ENCODE results near the gene SLX4. TPM values are rescaled to one million over a fixed set of nuclear protein-coding genes. Genes with fewer than 3 reads are reported as not detected.

Gene SLX4
- total RNA-seq, 8 experiments from 2014 or later: 3.3 to 8.4 (median 5.6) TPM

DNA sequence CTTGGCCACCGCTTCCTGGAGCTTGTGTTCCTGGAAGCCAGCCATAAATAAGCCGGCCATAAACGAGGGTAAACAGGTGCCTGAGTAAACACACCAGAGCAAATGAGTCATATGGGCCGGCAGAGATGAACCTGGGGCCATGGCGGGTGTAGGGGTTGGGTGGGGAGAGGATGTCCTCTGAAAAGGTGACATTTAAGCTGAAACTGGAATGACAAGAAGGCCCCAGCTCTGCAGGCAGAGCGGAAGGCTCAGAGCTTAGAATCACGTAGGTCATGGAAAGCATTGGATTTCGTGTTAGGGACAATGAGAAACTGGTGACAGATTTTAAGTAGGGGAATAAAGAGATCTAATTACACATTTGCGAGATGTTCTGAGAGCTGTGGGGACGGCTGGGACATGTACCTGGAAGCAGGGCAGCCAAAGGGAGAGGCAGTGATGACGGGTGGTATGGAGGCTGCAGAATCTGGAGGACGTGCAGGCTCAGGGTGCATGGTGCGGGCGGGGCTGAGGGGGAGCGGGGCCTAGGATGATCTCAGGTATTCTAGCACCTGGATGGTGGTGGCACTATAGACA lies 35.0 kb upstream of the SLX4 start:
- peak in 2 of 8 experiments; percentile 1 to 6 for ATAC-seq (replicated peaks in 6 of 8)
- 20 to 89% (median 79%) methylated on average over 1 to 9 of the region's 15 CpGs; no CpG with 5 or more reads in 4 of the 10 experiments for WGBS, 10 experiments

DNA sequence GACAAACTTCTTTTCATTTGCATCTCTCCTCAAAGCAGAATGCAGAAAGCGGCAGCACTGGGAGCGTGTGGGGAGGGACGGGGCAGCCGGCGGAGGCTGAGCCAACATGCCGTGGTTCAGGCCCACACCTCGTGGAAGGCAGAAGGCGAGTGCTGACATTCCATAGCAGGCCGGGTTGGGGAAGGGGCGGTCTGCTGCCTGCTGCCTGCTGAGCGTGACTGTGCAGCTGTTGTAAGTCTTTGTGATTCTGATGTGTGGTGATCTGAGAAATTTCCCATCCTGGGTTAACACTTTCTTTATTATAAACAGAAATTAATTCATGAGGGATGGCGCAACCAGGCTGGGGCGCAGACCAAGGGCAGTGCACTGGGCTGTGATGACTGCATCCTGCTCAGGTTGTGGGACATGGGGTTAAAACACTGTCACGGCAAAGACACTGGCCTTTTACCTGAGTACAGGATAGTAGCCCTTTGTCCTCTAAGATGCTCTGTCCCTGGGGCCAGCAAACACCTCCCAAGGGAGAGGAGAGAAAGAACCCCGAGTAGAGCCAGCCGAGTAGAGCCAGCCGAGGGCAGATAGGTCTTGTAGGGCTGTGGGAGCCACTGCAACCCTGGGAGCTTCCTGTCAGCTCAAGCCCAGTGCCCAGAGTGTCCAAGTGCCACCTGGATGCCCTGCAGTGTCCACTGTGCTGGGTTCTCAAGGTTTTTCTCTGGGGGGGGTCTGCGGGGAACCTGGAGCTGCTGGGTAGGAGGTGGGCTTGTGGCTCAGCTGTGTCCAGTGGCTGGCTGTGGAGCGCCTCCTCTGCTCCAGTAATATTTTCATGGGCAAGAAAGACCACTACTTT lies 34.3 kb upstream of the SLX4 start:
- ATAC-seq (replicated peaks in 6 of 8): peak in 7 of 8 experiments; percentile 73 to 89 (median 85)
- in situ Hi-C loops (cut with MboI; ENCODE audit: low pct_unique_long_range_greater_than_20kb in 2 of 9, low sequenced_read_pairs in 9 of 9, unreplicated experiment in 9 of 9): no loop called here
- peak overlapping the region; percentile 69 to 79 for H3K27ac ChIP-seq
- H3K4me3 ChIP-seq: no peak overlapping the region
- 9 to 94% (median 71%) methylated on average over 3 to 8 of the region's 19 CpGs; no CpG with 5 or more reads in 4 of the 10 experiments for WGBS, 10 experiments
- peaks cover 22 to 29% of the 10 kb centered on the region in 2 donors for H3K4me1 ChIP-seq (replicated peaks in 1 of 2)

More for the DNA sequence above, 35.0 kb upstream of the SLX4 start:
- peaks cover 22 to 29% of the 10 kb centered on the region in 2 donors for H3K4me1 ChIP-seq (replicated peaks in 1 of 2)
- H3K27ac ChIP-seq: peak overlapping the region; percentile 69 to 79
- in situ Hi-C loops (cut with MboI; ENCODE audit: low pct_unique_long_range_greater_than_20kb in 2 of 9, low sequenced_read_pairs in 9 of 9, unreplicated experiment in 9 of 9): no loop called here
- no peak overlapping the region for H3K4me3 ChIP-seq

DNA sequence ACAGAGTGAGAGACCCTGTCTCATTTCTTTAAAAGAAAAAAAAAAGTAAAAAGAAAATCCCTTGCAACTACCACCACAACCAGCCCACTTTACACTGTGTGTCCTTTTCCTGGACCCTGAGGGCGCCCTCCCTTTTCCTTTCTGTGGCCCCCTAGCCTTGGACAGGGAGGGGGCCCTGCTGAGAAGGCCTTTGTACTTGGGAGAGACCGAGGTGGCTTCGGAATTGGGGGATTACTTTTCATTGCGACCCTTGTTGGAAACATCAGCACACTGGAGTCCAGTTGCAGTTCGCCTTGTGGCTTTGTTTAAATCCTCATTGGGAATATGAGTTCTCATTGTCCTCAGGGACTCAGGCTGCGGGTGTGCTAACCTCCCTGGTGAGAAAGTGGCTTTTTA lies 33.7 kb upstream of the SLX4 start:
- in situ Hi-C loops (cut with MboI; ENCODE audit: low pct_unique_long_range_greater_than_20kb in 2 of 9, low sequenced_read_pairs in 9 of 9, unreplicated experiment in 9 of 9): no loop called here
- WGBS, 10 experiments: 17 to 56% (median 37%) methylated on average over 1 to 5 of the region's 6 CpGs; no CpG with 5 or more reads in 3 of the 10 experiments
- Histone ChIP-seq H3K4me1 (replicated peaks in 1 of 2) (peaks cover 22 to 29% of the 10 kb centered on the region in 2 donors), H3K4me3 (no peak overlapping the region), H3K27ac (peak overlapping the region; percentile 69 to 79)
- ATAC-seq (replicated peaks in 6 of 8): no peak

DNA sequence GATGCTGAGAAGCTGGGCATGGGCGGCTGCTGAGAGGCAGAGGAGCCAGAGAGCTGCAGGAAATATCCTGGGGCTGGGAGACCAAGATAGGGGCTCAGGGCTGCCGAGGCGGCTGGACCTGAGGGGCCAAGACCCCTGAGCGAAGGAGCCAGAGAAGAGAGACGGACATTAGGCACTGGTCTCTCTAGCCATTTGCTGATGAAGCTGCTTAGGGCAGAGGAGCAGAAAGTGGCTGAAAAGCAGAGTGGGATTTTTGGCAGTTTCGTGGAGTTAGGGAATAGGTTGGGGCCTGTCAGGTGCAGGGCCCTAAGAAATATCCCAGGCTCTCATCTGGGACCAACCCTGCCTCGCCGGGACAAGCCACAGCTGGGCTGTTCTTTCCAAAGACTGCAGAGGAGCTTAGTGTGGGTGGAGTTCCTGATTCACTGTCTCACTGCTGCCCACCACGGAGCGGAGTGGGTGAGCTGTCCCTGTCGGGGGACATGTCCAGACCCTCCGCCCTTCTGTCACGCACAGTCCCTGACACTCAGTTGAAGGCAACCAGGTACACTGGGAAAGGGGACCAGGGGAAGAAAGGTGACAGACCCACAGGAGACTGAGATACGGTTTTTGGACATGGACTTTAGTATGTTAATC lies 31.8 kb upstream of the SLX4 start:
- in situ Hi-C loops (cut with MboI; ENCODE audit: low pct_unique_long_range_greater_than_20kb in 2 of 9, low sequenced_read_pairs in 9 of 9, unreplicated experiment in 9 of 9): no loop called here
- WGBS, 10 experiments: 80 to 92% (median 85%) methylated on average over 1 to 7 of the region's 14 CpGs; no CpG with 5 or more reads in 3 of the 10 experiments
- H3K27ac ChIP-seq: peak overlapping the region in 1 of 2 donors; percentile 26

DNA sequence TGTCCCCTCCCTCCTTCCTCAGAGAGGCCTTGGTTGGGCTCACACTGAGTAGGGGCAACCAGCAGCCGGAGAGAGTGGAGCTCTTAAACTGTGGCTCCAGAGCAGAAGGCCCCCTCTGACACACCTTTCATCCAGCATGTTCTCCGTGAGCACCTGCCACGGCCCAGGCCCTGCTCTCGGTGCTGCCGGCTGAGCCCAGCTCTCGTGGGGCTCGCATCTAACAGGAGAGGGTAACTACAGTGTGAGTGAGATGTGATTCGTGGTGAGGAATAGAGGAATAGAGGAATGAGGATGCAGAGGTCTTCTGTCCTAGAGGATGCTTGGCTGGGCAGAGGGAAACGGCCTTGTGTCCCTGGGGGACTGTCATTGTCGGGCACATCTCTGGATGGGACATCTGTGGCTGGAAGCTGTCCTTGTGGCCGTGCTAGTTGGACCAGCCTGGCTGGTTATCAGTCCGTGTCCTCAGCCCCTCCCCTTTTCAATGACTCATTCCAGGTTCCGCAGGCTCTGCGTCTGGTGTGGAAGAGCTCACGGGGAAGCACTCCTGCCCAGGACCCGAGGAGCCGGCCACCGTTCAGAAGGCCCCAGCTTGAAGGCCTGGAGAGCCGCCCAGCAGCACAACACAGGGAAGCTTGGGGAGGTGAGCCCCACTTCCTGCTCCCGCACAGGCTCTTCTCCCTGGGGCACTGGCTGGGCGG lies 31.1 kb upstream of the SLX4 start:
- in situ Hi-C loops (cut with MboI; ENCODE audit: low pct_unique_long_range_greater_than_20kb in 2 of 9, low sequenced_read_pairs in 9 of 9, unreplicated experiment in 9 of 9): no loop called here
- no peak overlapping the region for H3K4me3 ChIP-seq
- peak overlapping the region in 1 of 2 donors; percentile 26 for H3K27ac ChIP-seq
- peak in 6 of 8 experiments; percentile 75 to 82 (median 80) for ATAC-seq (replicated peaks in 6 of 8)
- H3K4me1 ChIP-seq (replicated peaks in 1 of 2): peaks cover 22 to 29% of the 10 kb centered on the region in 2 donors
- WGBS, 10 experiments: 60 to 76% (median 71%) methylated on average over 6 to 10 of the region's 21 CpGs; no CpG with 5 or more reads in 6 of the 10 experiments

More for the DNA sequence above, 31.8 kb upstream of the SLX4 start:
- Histone ChIP-seq H3K4me1 (replicated peaks in 1 of 2) (peaks cover 22 to 29% of the 10 kb centered on the region in 2 donors), H3K4me3 (no peak overlapping the region)
- no peak for ATAC-seq (replicated peaks in 6 of 8)

DNA sequence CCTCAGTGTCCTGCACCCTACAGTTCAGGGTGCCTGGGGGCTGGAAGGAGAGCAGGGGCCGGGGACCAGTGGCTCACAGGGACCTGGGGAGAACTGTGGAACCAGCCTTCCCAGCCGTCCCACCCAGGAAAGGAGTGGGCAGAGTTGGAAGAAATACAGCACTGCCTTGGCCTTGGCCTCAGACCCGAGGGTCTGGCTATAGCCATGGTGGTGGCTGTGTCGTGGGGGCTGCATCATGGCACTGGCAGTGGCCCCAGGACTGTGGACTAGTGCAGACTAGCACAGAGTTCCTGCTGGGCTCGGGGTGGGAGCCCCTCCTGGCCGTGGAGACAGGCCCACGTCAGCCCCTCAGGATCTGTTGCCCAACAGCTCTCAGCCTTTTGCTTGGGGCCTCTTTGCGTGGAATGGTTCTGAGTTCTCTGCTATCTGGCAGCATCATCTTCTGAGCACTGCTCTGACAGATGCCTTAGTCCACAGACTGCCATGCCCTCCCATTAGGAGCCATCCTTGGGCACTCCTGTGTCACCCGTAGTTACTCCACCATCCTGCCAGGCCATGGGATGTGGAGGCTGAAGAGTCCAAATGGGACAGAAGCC lies 30.5 kb upstream of the SLX4 start:
- ATAC-seq (replicated peaks in 6 of 8): no peak
- no peak overlapping the region for H3K27ac ChIP-seq
- H3K4me1 ChIP-seq (replicated peaks in 1 of 2): peaks cover 22 to 29% of the 10 kb centered on the region in 2 donors
- 78 to 100% (median 94%) methylated on average over 1 to 6 of the region's 9 CpGs; no CpG with 5 or more reads in 6 of the 10 experiments for WGBS, 10 experiments
- H3K4me3 ChIP-seq: no peak overlapping the region
- in situ Hi-C loops (cut with MboI; ENCODE audit: low pct_unique_long_range_greater_than_20kb in 2 of 9, low sequenced_read_pairs in 9 of 9, unreplicated experiment in 9 of 9): no loop called here

DNA sequence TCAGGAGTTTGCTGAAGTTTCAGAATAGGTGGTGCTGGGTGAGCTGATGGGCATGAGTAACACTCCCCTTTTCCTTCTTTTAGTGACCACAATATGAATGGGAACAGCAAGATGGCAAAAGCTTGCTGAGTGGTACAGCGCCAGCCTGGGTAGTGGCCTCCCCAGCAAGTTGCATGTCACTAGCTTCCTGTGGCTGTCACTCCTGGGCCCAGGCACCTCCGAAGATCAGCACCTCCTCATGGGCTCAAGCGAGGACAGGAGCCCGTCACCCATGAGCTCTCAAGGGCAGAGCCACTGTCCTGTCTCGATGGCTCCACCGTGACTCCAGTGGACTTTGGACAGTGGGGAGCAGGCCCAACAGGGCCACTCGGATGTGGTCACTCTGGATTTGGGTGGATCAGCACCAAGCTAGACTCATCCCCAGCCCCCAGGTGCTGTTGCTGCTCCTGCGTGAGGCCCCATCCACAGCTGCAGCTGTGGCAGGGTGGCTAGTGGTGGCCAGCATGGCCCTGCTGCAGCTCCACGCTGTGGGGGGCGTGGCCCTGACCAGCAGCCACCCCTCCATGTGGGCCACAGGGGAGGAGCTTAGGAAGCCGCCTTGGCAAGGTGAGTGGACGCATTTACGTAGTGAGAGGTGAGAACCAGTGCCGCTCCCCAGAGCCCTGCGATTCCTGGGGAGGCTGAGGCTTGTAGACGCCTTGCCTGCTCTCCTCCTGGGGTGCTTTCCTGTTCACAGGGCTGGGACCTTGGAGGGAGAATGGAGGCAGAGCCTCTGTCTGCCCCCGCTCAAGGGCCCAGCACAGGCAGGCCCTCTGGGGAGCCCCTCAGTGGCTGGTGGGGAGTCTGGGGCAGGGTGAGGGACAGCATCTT lies 29.5 kb upstream of the SLX4 start:
- ATAC-seq (replicated peaks in 6 of 8): no peak
- Histone ChIP-seq H3K4me3 (no peak overlapping the region), H3K27ac (no peak overlapping the region), H3K4me1 (replicated peaks in 1 of 2) (peaks cover 14 to 19% of the 10 kb centered on the region in 2 donors)
- in situ Hi-C loops (cut with MboI; ENCODE audit: low pct_unique_long_range_greater_than_20kb in 2 of 9, low sequenced_read_pairs in 9 of 9, unreplicated experiment in 9 of 9): no loop called here
- 90 to 97% (median 93%) methylated on average over 2 to 6 of the region's 17 CpGs; no CpG with 5 or more reads in 6 of the 10 experiments for WGBS, 10 experiments

DNA sequence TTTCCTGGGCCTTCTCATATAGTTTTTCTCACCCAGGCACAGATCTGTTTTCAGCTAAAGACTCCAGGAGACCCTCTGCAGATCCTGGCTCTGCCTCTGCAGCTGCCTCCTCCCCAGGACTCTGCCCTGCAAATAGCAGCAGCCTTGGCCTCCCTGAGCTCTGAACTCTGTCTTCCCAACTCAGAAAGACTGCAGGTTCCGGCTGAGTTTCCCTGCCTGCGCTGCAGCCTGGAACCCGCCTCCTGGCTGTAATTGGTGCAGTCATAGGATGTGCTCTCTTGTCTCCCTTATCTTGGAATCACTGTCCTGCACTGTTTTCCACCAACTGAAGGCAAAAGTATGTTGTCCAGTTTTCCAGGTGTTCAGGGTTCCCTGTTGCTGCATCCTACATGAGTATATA lies 28.8 kb upstream of the SLX4 start:
- Histone ChIP-seq H3K4me1 (replicated peaks in 1 of 2) (peaks cover 7 to 14% of the 10 kb centered on the region in 2 donors), H3K27ac (no peak overlapping the region), H3K4me3 (no peak overlapping the region)
- 83 to 100% (median 98%) methylated on average over 1 to 3 of the region's 3 CpGs; no CpG with 5 or more reads in 4 of the 10 experiments for WGBS, 10 experiments
- in situ Hi-C loops (cut with MboI; ENCODE audit: low pct_unique_long_range_greater_than_20kb in 2 of 9, low sequenced_read_pairs in 9 of 9, unreplicated experiment in 9 of 9): no loop called here
- ATAC-seq (replicated peaks in 6 of 8): no peak

DNA sequence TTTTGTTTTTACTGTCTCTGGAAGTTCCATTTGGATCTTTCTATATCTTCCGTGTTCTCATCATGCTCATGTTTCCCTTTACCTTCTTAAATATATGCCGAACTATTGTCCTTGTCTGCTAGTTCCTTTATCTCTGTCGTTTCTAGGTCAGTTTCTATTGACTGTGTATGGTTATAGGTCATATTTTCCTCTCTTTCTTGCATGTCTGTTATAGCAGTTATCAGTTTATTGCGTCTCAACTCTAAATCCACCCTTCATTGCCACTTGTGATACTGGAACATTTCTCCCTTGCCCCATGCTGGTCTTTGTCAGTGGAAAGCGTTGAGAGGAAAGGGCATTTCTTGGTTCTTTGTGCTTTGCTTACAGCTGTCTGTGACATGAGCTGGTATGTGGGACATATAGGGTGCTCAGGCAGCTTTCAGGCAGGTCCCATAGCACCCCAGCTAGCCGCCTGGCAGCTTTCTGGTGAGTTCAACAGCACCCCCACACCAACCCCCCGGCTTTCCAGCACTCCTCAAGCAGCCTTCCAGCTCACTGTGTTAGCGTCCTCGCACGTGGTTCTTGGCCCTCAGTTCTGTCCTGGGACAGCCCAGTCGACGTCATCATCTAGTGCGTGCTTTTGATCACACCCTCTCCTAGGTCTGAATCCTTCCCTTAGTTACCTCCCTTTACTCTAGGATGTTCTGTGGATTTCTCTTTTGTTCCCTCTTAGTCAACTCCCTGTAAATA lies 27.7 kb upstream of the SLX4 start:
- in situ Hi-C loops (cut with MboI; ENCODE audit: low pct_unique_long_range_greater_than_20kb in 2 of 9, low sequenced_read_pairs in 9 of 9, unreplicated experiment in 9 of 9): no loop called here
- Histone ChIP-seq H3K4me3 (no peak overlapping the region), H3K4me1 (replicated peaks in 1 of 2) (peaks cover 2 to 8% of the 10 kb centered on the region in 2 donors), H3K27ac (no peak overlapping the region)
- 82 to 100% (median 91%) methylated on average over 2 to 13 of the region's 13 CpGs for WGBS, 10 experiments
- ATAC-seq (replicated peaks in 6 of 8): no peak

DNA sequence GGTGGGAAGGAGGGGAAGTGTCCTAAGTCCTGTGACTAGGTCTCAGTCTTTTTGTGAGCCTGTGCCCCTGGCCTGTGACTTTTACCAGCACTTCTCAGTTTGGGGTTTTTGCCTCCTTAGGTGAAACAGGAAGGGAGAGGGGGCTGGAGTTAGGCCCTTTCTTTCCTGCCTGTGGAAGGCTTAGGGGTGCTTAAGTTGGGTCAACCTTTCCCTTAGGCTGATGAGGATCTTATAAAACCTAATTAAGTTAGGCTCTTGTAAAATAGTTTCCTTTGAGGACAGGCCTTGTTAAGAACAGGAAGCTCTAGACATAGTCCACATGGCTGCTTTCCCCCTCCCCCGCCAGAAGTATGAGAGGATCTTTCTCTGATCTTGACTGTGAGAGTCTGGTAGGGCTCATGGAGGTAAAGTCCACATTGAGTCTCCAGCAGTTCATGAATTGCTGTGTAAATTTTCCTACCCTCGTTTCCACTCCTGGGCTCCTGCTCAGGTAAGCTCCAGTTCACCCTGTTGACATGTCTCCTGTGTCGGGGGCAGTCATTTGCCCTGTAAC lies 26.0 kb upstream of the SLX4 start:
- 0 to 69% (median 60%) methylated on average over 1 to 3 of the region's 3 CpGs; no CpG with 5 or more reads in 4 of the 10 experiments for WGBS, 10 experiments

More for the DNA sequence above, 26.0 kb upstream of the SLX4 start:
- no peak for ATAC-seq (replicated peaks in 6 of 8)
- in situ Hi-C loops (cut with MboI; ENCODE audit: low pct_unique_long_range_greater_than_20kb in 2 of 9, low sequenced_read_pairs in 9 of 9, unreplicated experiment in 9 of 9): no loop called here
- Histone ChIP-seq H3K4me1 (replicated peaks in 1 of 2) (peaks cover 0 to 2% of the 10 kb centered on the region in 2 donors), H3K27ac (no peak overlapping the region), H3K4me3 (no peak overlapping the region)
